GM23248 (cell line): ENCODE data around the gene TNNT1. TPM values are rescaled to one million over a fixed set of nuclear protein-coding genes. Genes with fewer than 3 reads are reported as not detected.
"Not testable (repeated sequence)": the region's sequence is repeated elsewhere in the genome, so short reads cannot be mapped to it uniquely, and the experiment has no call there.

Experiments used
- DNase-seq: peaks from one replicate; pipeline ENCODE4 v3.0.0-alpha.2; 2015
- H2AFZ ChIP-seq: fragments of 200-600 bp; sonication (generic); 2 replicates; pipeline ENCODE4 v1.6.1; 2016; ENCODE audit warnings: antibody characterized with exemption
- H3F3A ChIP-seq: fragments of 200-600 bp; sonication (generic); 2 replicates; pipeline ENCODE4 v1.6.1; 2016; ENCODE audit warnings: mild to moderate bottlenecking, antibody characterized with exemption, mixed run types; ENCODE audit not compliant: insufficient read depth
- H3K27ac ChIP-seq: fragments of 200-600 bp; sonication (generic); 2 replicates; pipeline ENCODE4 v1.5.1; 2016; ENCODE audit warnings: mild to moderate bottlenecking
- H3K27me3 ChIP-seq: fragments of 200-600 bp; sonication (generic); replicated peaks from 2 replicates; pipeline ENCODE4 v1.6.1; 2016; ENCODE audit warnings: mild to moderate bottlenecking; ENCODE audit not compliant: insufficient read depth
- H3K36me3 ChIP-seq: fragments of 200-600 bp; sonication (generic); 2 replicates; pipeline ENCODE4 v1.6.1; 2016; ENCODE audit warnings: low read depth, mild to moderate bottlenecking
- H3K4me1 ChIP-seq: fragments of 200-600 bp; sonication (generic); 2 replicates; pipeline ENCODE4 v1.6.1; 2016; ENCODE audit warnings: mild to moderate bottlenecking; ENCODE audit not compliant: insufficient read depth
- H3K4me2 ChIP-seq: fragments of 200-600 bp; sonication (generic); one replicate; pipeline ENCODE4 v1.6.1; 2016; ENCODE audit warnings: mild to moderate bottlenecking; ENCODE audit not compliant: unreplicated experiment
- H3K4me3 ChIP-seq: fragments of 200-600 bp; sonication (generic); 2 replicates; pipeline ENCODE4 v1.5.1; 2016; ENCODE audit warnings: mild to moderate bottlenecking
- H3K79me2 ChIP-seq: fragments of 200-600 bp; sonication (generic); 2 replicates; pipeline ENCODE4 v1.6.1; 2016; ENCODE audit warnings: mild to moderate bottlenecking; ENCODE audit not compliant: insufficient read depth
- H3K9ac ChIP-seq: fragments of 200-600 bp; sonication (generic); 2 replicates; pipeline ENCODE4 v1.6.1; 2016; ENCODE audit warnings: mild to moderate bottlenecking
- H3K9me2 ChIP-seq: fragments of 200-600 bp; sonication (generic); 2 replicates; pipeline ENCODE4 v1.6.1; 2016; ENCODE audit warnings: mixed run types, mild to moderate bottlenecking, moderate library complexity; ENCODE audit not compliant: insufficient read depth
- H3K9me3 ChIP-seq: fragments of 200-600 bp; sonication (generic); one replicate; pipeline ENCODE4 v1.6.1; 2017; ENCODE audit warnings: low read depth
- H4K20me1 ChIP-seq: fragments of 200-600 bp; sonication (generic); 2 replicates; pipeline ENCODE4 v1.6.0; 2016; ENCODE audit not compliant: insufficient read depth
- EZH2 ChIP-seq: fragments of 200-600 bp; sonication (generic); IDR thresholded peaks from 2 replicates; pipeline ENCODE4 v1.6.1; 2018; ENCODE audit warnings: antibody characterized with exemption, mild to moderate bottlenecking; ENCODE audit not compliant: insufficient read depth, poor library complexity, severe bottlenecking
- EZH2phosphoT487 ChIP-seq: fragments of 200-600 bp; sonication (generic); IDR thresholded peaks from 2 replicates; pipeline ENCODE4 v1.6.1; 2018; ENCODE audit warnings: antibody characterized with exemption, moderate library complexity, mild to moderate bottlenecking, low read depth; ENCODE audit not compliant: insufficient read depth
- WGBS, 2 experiments: methylation state at CpG; one replicate each; pipeline ENCODE4 v1.1.6; 2015 to 2017; ENCODE audit warnings: low lambda C conversion rate in 2 of 2, low coverage in 1 of 2; ENCODE audit errors: missing lambda C conversion rate in 2 of 2; 5-methylcytosine and 5-hydroxymethylcytosine counted together
- in situ Hi-C: fragments of 300-500 bp; cut with MboI; formaldehyde crosslinking; loops from 2 replicates; pipeline ENCODE4 v1.15.0; 2020
- polyA plus RNA-seq: library from polyadenylated mRNA; unstranded; fragments of >200 nt; fragmentation: Nextera tagmentation; extraction: Ambion mirVana; gene quantifications from 2 replicates; pipeline ENCODE4 v1.2.1, GENCODE V29; 2016
- total RNA-seq: library from RNA; depleted of rRNA; stranded (reverse); fragments of >200 nt; shearing (Covaris generic); gene quantifications from 2 replicates; pipeline ENCODE4 v1.2.3, GENCODE V29; 2014

TNNT1 gene
- total and polyA plus RNA-seq, 2 experiments from 2014 or later: 0.76 to 1.8 TPM

- Histone ChIP-seq H3K4me3 (no peak overlapping the region), H3K9me3 (no peaks in the 10 kb centered on the region), H3K27ac (no peak overlapping the region), H3K9me2 (no peaks in the 10 kb centered on the region), H4K20me1 (no peaks in the 10 kb centered on the region), H3K4me1 (peaks cover 8% of the 10 kb centered on the region), H2AFZ (peak overlapping the region; percentile 41; the same call in 1 of the 2 replicates), H3K79me2 (no peaks in the 10 kb centered on the region), H3K27me3 (peaks cover 14% of the 10 kb centered on the region; the same call in 1 of the 2 replicates), H3K4me2 (no peak overlapping the region), H3K36me3 (no peaks in the 10 kb centered on the region), H3F3A (peaks cover 3% of the 10 kb centered on the region; the same call in 1 of the 2 replicates), H3K9ac (no peak overlapping the region)
- DNase-seq: peak; percentile 54
- in situ Hi-C loops: no loop called here
- 5% methylated on average over 35 to 52 of the region's 52 CpGs for WGBS, 2 experiments
- TF ChIP-seq EZH2: peak; percentile 39
- no peak for TF ChIP-seq EZH2phosphoT487
Observed at GRCh38 chr19:55156202-55157063, 7.4 kb upstream of the TNNT1 start.

GRCh38 chr19:55155784-55156183, 6.8 kb upstream of the TNNT1 start:
- DNase-seq, H3K27ac ChIP-seq, H3K79me2 ChIP-seq, H4K20me1 ChIP-seq, H3K4me2 ChIP-seq, H3K9ac ChIP-seq, H3K36me3 ChIP-seq, in situ Hi-C loops, H3F3A ChIP-seq, H3K9me2 ChIP-seq, H3K4me3 ChIP-seq, H3K4me1 ChIP-seq, H3K9me3 ChIP-seq: not testable (repeated sequence)
- WGBS, 2 experiments: 2 to 3% methylated on average over 5 of the region's 5 CpGs
- Histone ChIP-seq H3K27me3 (peaks cover 12% of the 10 kb centered on the region; the same call in 1 of the 2 replicates), H2AFZ (peak overlapping the region; percentile 41; the same call in 1 of the 2 replicates)

- no peak for TF ChIP-seq EZH2
- TF ChIP-seq EZH2phosphoT487: no peak
- H3K9me2 ChIP-seq: no peaks in the 10 kb centered on the region
Observed at GRCh38 chr19:55153652-55154264, 4.8 kb upstream of the TNNT1 start.

GRCh38 chr19:55152017-55152416, 3.0 kb upstream of the TNNT1 start:
- Histone ChIP-seq H4K20me1 (no peaks in the 10 kb centered on the region), H3K27me3 (peaks cover 30% of the 10 kb centered on the region), H3K4me2 (no peak overlapping the region), H3K9me3 (no peaks in the 10 kb centered on the region), H3K79me2 (no peaks in the 10 kb centered on the region), H3K9ac (no peak overlapping the region), H2AFZ (no peak overlapping the region), H3K9me2 (no peaks in the 10 kb centered on the region), H3K27ac (no peak overlapping the region), H3K36me3 (no peaks in the 10 kb centered on the region), H3K4me1 (no peaks in the 10 kb centered on the region), H3K4me3 (no peak overlapping the region), H3F3A (no peaks in the 10 kb centered on the region)
- TF ChIP-seq EZH2phosphoT487: no peak
- no peak for TF ChIP-seq EZH2
- in situ Hi-C loops: no loop called here
- no peak for DNase-seq

More at GRCh38 chr19:55153652-55154264, 4.8 kb upstream of the TNNT1 start:
- no peaks in the 10 kb centered on the region for H3K36me3 ChIP-seq
- in situ Hi-C loops: no loop called here
- no peaks in the 10 kb centered on the region for H3K79me2 ChIP-seq
- H3K9me3 ChIP-seq: no peaks in the 10 kb centered on the region
- no peak overlapping the region for H3K27ac ChIP-seq
- no peak for DNase-seq
- H3K4me2 ChIP-seq: no peak overlapping the region
- no peak overlapping the region for H2AFZ ChIP-seq
- H3F3A ChIP-seq: 0 out of 2 replicates have a peak, but pooled peaks cover 3% of the 10 kb centered on the region
- H4K20me1 ChIP-seq: no peaks in the 10 kb centered on the region
- peaks cover 23% of the 10 kb centered on the region for H3K27me3 ChIP-seq
- H3K4me3 ChIP-seq: no peak overlapping the region
- H3K9ac ChIP-seq: no peak overlapping the region
- H3K4me1 ChIP-seq: no peaks in the 10 kb centered on the region
- WGBS, 2 experiments: 62 to 69% methylated on average over 12 of the region's 12 CpGs
